HUES48 (cell line): Measurements from ENCODE around the gene COX6B2.
"Not testable (repeated sequence)": the region's sequence is repeated elsewhere in the genome, so short reads cannot be mapped to it uniquely, and the experiment has no call there.

ENCODE experiments used
- H3K27ac ChIP-seq: one replicate; pipeline ENCODE4 v1.7.0; 2013; ENCODE audit warnings: low read depth, low read length, inconsistent platforms
- H3K27me3 ChIP-seq: 2 replicates; pipeline ENCODE4 v1.6.1; 2013; ENCODE audit warnings: mild to moderate bottlenecking, low read length; ENCODE audit not compliant: control insufficient read depth, insufficient read depth
- H3K36me3 ChIP-seq: 2 replicates; pipeline ENCODE4 v1.6.1; 2013; ENCODE audit warnings: low read length; ENCODE audit not compliant: control insufficient read depth, insufficient read depth
- H3K4me1 ChIP-seq: 2 replicates; pipeline ENCODE4 v1.6.1; 2013; ENCODE audit warnings: mild to moderate bottlenecking, low read length; ENCODE audit not compliant: control insufficient read depth, insufficient read depth
- H3K4me3 ChIP-seq: 2 replicates; pipeline ENCODE4 v1.5.1; 2013; ENCODE audit warnings: mild to moderate bottlenecking, low read depth, low read length
- H3K9ac ChIP-seq: 2 replicates; pipeline ENCODE4 v1.6.1; 2013; ENCODE audit warnings: mild to moderate bottlenecking, low read depth, low read length, moderate library complexity
- H3K9me3 ChIP-seq: 2 replicates; pipeline ENCODE4 v1.6.1; 2013; ENCODE audit warnings: low read length; ENCODE audit not compliant: control insufficient read depth, insufficient read depth

COX6B2 gene

DNA sequence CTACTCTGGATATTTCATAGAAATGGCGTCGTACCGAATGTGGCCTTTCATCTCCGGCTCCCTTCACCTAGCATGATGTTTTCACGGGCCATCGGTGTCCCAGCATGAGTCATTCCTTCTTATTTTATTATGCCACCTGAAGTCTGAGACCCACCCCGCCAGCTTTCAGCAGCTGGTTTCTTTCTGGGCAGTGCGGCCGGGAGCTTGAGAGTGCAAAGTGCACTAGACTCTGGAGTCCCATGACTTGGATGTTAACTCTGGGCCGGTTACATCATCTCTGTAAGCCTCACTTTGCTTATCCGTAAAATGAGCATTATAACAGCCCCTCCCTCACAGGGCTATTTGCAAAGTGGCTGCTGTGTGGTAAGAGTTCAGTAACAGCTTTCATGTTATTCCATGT lies 20.6 kb downstream of the COX6B2 start:
- no peaks in the 10 kb centered on the region for H3K27me3 ChIP-seq
- H3K9ac ChIP-seq = no peak overlapping the region
- no peaks in the 10 kb centered on the region for H3K9me3 ChIP-seq
- no peak overlapping the region for H3K4me3 ChIP-seq
- H3K4me1 ChIP-seq = peaks cover 3% of the 10 kb centered on the region; the same call in 1 of the 2 replicates
- no peak overlapping the region for H3K27ac ChIP-seq
- no peaks in the 10 kb centered on the region for H3K36me3 ChIP-seq

DNA sequence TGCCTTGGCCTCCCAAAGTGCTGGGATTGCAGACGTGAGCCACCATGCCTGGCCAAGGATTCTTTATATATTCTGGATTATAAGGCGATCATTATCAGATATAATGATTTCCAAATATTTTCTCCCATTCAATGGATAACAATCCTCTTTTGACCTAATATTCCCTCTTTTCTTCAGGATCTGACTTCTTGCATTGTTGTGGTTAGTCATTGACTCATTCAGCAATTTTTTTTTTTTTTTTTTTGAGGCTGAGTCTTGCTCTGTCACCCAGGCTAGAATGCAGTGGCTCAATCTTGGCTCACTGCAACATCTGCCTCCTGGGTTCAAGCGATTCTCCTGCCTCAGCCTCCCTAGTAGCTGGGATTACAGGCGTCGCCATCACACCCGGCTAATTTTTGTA lies 24.7 kb downstream of the COX6B2 start:
- H3K27ac ChIP-seq, H3K9me3 ChIP-seq, H3K36me3 ChIP-seq, H3K4me3 ChIP-seq, H3K9ac ChIP-seq, H3K27me3 ChIP-seq, H3K4me1 ChIP-seq: not testable (repeated sequence)

DNA sequence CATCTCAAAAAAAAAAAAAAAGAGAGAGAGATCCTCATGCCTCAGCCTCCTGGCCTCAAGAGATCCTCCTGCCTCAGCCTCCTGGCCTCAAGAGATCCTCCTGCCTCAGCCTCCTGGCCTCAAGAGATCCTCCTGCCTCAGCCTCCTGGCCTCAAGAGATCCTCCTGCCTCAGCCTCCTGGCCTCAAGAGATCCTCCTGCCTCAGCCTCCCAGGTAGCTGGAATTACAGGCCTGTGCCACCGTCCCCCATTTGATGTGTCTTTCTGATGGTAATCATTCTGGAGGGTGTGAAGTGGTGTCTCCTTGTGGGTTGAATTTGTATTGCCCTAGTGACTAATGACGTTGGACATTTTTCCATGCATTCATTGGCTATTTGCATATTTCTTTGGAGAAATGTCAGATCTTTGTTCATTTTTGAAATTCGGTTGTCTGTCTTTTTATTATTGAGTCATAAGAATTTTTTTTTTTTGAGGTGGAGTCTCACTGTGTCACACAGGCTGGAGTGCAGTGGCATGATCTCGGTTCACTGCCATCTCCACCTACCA lies 25.7 kb downstream of the COX6B2 start:
- H3K27me3 ChIP-seq, H3K27ac ChIP-seq, H3K9me3 ChIP-seq, H3K9ac ChIP-seq, H3K4me3 ChIP-seq, H3K4me1 ChIP-seq, H3K36me3 ChIP-seq: not testable (repeated sequence)

DNA sequence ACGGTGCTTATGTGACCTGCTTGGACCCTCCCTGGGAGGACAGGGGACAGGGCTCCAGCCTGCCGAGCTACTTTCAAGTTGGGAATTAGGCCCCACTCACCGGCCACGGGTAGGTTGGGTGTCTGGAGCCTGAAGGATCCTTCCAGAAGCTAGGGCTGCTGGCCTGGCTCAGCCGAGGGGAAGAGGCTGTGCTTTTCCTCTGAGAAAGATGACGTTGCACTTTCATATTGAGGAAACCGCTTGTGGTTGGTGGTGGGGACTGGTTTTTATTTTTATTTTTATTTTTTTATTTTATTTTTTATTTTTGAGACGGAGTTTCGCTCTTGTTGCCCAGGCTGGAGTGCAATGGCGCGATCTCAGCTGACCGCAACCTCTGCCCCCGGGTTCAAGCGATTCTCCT lies 29.3 kb downstream of the COX6B2 start, which contains the start of gene TMEM150B:
Gene TMEM150B (minus strand): TSS at position 170 of the 400 bp plus-strand sequence. CDS start 4,305 bp downstream, outside the sequence.
- Histone ChIP-seq H3K27ac (no peak within 1 kb of the TSS), H3K4me1 (peaks cover 2% of the 10 kb centered on the region; the same call in 1 of the 2 replicates), H3K9ac (no peak within 1 kb of the TSS)

DNA sequence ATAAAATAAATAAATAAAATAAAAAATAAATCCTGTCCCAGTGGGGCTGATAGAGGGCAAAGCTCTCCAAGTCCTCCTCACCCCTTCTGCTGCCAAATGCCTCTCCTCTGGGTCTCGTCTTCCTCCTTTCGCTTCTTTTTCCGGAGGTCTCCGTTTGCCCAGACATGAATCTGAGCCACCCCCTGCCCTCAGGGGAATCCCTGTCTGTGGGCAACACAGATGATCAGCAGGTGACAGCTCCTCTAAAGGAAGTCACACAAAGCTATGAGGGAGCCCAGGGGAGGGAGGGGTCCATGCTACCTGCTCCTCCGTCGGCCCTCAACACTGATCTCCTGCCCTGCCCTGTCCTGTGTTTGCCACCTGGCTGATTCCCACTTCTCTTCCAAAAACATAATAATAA lies 29.9 kb downstream of the COX6B2 start:
- H3K4me1 ChIP-seq = peaks cover 6% of the 10 kb centered on the region; the same call in 1 of the 2 replicates
- H3K27me3 ChIP-seq = no peaks in the 10 kb centered on the region
- H3K36me3 ChIP-seq = no peaks in the 10 kb centered on the region
- H3K9me3 ChIP-seq = no peaks in the 10 kb centered on the region
- no peak overlapping the region for H3K4me3 ChIP-seq
- no peak overlapping the region for H3K27ac ChIP-seq
- no peak overlapping the region for H3K9ac ChIP-seq

More for the DNA sequence above, 29.3 kb downstream of the COX6B2 start, which contains the start of gene TMEM150B:
- H3K36me3 ChIP-seq = no peaks in the 10 kb centered on the region
- H3K9me3 ChIP-seq = no peaks in the 10 kb centered on the region
- no peaks in the 10 kb centered on the region for H3K27me3 ChIP-seq
- no peak within 1 kb of the TSS for H3K4me3 ChIP-seq

DNA sequence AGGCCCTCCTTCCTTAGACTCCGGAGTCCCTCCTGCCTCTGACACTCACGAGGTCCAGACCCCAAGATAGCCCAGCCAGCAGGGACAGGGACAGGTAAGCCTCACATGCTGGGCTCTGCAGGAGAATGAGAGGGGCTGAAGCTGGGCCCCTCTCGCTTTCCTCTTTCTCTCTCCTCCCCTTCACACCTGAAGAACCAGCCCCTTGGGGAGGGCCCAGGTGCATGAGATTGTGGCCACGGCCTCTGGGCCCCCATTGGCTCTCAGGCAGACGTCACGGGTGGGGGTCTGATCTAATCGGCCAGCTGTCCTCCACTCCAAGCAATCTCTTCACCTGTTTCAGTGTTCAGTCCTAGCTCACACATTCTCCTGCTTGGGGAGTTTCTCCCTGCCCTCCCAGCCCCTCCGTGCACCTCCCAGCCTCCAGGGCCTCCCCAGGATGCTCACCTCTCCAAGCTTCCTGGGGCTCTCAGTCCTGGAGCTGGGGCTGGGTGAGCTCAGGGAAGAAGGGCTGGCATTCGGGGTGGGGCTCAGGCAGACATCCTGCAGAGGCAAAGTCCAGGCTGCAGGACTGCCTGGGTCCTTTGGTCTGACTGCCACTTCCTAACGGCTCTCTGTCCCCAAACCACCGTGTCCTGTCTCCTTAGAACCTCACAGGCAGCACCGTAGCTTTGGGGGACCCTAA lies 32.2 kb downstream of the COX6B2 start:
- H3K27me3 ChIP-seq = no peaks in the 10 kb centered on the region
- H3K9me3 ChIP-seq = no peaks in the 10 kb centered on the region
- H3K27ac ChIP-seq = no peak overlapping the region
- no peak overlapping the region for H3K9ac ChIP-seq
- no peak overlapping the region for H3K4me3 ChIP-seq
- peaks cover 6% of the 10 kb centered on the region; the same call in 1 of the 2 replicates for H3K4me1 ChIP-seq
- no peaks in the 10 kb centered on the region for H3K36me3 ChIP-seq

DNA sequence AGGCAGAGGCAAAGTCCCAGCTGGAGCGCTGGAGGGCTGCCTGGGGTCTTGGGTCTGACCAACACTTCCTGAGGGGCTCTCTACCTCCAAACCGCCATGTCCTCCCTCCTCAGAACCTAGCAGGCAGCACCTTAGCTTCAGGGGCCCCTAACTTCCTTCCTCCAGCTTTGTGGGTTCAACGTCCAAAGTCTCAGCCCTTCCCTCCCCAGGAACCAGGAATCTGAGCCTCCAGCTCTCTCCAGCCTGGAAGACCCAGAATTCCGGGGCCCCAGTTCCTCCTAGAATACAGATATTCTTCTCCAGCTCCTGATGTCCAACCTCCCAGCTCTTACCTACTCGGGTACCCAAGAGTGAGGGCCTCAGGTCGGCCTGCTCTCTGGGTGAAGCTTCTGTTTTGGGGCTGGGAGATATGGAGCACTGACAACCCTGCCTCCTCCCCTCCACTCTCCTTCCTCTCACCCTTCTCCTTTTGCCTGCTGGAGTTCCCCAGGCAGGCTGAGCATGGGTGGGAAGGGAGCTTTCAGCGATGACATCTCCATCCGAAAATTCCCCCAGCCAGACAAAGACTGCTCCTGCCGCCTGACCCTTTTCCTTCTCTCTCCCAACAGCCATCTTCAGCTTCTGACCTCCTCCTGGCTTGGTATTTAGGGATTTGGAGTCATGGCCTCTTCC lies 32.9 kb downstream of the COX6B2 start:
- H3K9ac ChIP-seq = no peak overlapping the region
- H3K4me3 ChIP-seq = no peak overlapping the region
- no peaks in the 10 kb centered on the region for H3K9me3 ChIP-seq
- no peak overlapping the region for H3K27ac ChIP-seq
- H3K36me3 ChIP-seq = no peaks in the 10 kb centered on the region
- no peaks in the 10 kb centered on the region for H3K27me3 ChIP-seq
- peaks cover 6% of the 10 kb centered on the region; the same call in 1 of the 2 replicates for H3K4me1 ChIP-seq

DNA sequence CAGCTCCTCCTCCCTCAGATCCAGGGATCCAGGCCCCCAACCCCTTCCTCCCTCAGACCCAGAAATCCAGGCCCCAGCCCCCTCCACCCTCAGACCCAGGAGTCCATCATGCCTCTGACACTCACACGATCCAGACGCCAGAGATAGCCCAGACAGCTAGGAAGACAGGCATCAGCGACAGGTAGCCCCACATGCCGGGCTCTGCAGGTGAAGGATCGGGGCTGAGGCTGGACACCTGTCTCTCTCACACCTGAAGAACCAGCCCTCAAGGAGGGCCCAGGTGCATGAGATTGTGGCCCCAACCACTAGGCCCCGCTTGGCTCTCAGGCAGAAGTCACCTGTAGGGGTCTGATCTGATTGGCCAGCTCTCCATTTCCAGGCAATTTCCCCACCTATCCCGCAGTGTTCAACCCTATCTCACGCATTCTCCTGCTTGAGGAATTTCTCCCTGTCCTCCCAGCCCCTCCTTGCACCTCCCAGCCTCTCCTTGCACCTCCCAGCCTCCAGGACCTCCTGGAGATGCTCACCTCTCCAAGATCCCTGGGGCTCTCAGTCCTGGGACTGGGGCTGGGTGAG lies 33.6 kb downstream of the COX6B2 start:
- H3K4me3 ChIP-seq = no peak overlapping the region
- peaks cover 6% of the 10 kb centered on the region; the same call in 1 of the 2 replicates for H3K4me1 ChIP-seq
- no peak overlapping the region for H3K27ac ChIP-seq
- no peaks in the 10 kb centered on the region for H3K9me3 ChIP-seq
- H3K27me3 ChIP-seq = no peaks in the 10 kb centered on the region
- no peaks in the 10 kb centered on the region for H3K36me3 ChIP-seq
- H3K9ac ChIP-seq = no peak overlapping the region

DNA sequence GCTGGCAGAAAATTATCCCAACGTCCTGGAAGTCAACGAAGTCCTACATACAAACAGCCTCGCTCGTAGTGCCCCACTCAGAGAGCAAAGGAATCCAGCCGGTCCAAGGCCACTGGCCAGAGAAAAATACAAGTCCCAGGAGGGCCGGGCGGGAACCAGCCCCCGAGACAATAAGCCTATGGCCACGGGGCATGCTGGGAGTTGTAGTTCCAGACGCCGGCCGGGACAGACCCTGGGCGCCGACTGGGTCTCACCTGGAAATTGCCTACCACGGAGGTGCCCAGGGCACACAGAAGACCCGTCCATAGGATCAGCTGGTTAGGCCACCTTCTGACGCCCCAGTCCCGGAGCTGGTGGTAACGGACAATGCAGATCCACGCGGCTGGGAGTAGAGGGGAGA lies 34.7 kb downstream of the COX6B2 start:
- no peaks in the 10 kb centered on the region for H3K27me3 ChIP-seq
- H3K27ac ChIP-seq = no peak overlapping the region
- no peaks in the 10 kb centered on the region for H3K36me3 ChIP-seq
- H3K4me3 ChIP-seq = peak overlapping the region; percentile 48
- no peak overlapping the region for H3K9ac ChIP-seq
- H3K9me3 ChIP-seq = no peaks in the 10 kb centered on the region
- peaks cover 6% of the 10 kb centered on the region; the same call in 1 of the 2 replicates for H3K4me1 ChIP-seq

DNA sequence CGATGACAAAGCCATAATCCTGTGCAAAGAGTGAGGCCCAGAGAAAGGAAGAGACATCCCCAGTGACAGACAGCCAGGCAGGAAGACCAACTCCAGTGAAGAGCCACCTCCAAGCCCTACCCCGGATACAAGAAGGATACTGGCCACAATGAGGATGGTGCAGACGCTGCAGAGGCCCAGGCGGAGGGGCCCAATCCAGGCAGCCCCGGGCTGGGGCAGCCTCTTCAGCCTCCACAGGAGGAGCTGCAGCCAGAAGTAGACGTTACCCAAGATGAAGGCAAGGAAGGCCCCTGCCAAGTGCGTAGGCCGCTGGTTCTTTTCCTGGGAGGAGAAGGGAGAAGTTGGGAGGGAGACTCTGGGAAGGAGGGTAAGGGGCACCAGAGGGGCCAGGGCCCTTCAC lies 37.9 kb downstream of the COX6B2 start:
- Histone ChIP-seq H3K9me3 (no peaks in the 10 kb centered on the region), H3K4me1 (peaks cover 6% of the 10 kb centered on the region; the same call in 1 of the 2 replicates), H3K9ac (no peak overlapping the region), H3K27me3 (no peaks in the 10 kb centered on the region), H3K36me3 (peaks cover 7% of the 10 kb centered on the region), H3K4me3 (no peak overlapping the region), H3K27ac (no peak overlapping the region)
